GM23248 (cell line): ENCODE results near the gene SPATC1L.

Experiments
- EZH2 ChIP-seq: fragments of 200-600 bp; sonication (generic); IDR thresholded peaks from 2 replicates; pipeline ENCODE4 v1.6.1; 2018; ENCODE audit warnings: antibody characterized with exemption, mild to moderate bottlenecking; ENCODE audit not compliant: insufficient read depth, poor library complexity, severe bottlenecking
- EZH2phosphoT487 ChIP-seq: fragments of 200-600 bp; sonication (generic); IDR thresholded peaks from 2 replicates; pipeline ENCODE4 v1.6.1; 2018; ENCODE audit warnings: antibody characterized with exemption, moderate library complexity, mild to moderate bottlenecking, low read depth; ENCODE audit not compliant: insufficient read depth

DNA sequence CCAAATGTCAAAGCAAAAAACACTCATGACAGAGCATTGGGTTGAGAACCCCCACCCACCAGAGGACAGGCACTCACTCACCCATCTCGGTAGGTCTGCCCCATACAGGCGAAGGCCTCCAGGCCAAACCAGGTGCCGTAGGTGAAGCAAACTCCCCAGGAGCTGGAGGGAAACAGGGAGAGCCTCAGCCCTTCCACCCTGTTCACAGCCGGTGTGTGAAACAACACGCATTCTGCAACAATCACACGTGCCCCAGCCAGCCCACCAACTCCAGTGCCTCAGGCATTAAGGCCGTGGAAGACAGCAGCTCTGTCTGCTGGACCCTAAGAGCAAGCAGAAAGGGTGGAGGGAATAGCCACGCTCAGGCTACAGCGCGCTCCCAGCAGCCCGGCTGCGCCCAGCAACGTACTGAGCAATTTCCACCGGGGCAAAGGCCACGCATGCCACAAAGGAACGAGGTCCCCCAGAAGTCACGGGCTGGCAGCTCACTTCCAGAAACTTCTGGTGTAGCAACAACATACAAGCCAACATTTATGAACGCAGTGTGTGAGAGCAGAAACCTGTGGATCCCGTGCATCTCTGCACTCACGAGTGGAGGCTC is 11.4 kb upstream of the SPATC1L start:
- TF ChIP-seq EZH2 (no peak), EZH2phosphoT487 (no peak)
